Measurements from ENCODE around the gene ARRDC3.

- TF ChIP-seq EP300 (IDR thresholded peaks at IDR 0.05) = no peak
- TF ChIP-seq, protein P1, sequence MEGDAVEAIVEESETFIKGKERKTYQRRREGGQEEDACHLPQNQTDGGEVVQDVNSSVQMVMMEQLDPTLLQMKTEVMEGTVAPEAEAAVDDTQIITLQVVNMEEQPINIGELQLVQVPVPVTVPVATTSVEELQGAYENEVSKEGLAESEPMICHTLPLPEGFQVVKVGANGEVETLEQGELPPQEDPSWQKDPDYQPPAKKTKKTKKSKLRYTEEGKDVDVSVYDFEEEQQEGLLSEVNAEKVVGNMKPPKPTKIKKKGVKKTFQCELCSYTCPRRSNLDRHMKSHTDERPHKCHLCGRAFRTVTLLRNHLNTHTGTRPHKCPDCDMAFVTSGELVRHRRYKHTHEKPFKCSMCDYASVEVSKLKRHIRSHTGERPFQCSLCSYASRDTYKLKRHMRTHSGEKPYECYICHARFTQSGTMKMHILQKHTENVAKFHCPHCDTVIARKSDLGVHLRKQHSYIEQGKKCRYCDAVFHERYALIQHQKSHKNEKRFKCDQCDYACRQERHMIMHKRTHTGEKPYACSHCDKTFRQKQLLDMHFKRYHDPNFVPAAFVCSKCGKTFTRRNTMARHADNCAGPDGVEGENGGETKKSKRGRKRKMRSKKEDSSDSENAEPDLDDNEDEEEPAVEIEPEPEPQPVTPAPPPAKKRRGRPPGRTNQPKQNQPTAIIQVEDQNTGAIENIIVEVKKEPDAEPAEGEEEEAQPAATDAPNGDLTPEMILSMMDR (IDR thresholded peaks at IDR 0.05) = no peak
Observed at GRCh38 chr5:91345461-91345860, 37.7 kb downstream of the ARRDC3 start.
